22Rv1 (cell line): ENCODE data around the gene CTBP2.

Experiments
- H3K27ac ChIP-seq: fragments of 450-650 bp; 2 replicates; pipeline ENCODE4 v1.5.1; 2017
- CTCF ChIP-seq: fragments of 450-650 bp; IDR thresholded peaks from 2 replicates; pipeline ENCODE4 v1.5.1; 2017; ENCODE audit warnings: mild to moderate bottlenecking
- ZFX ChIP-seq: fragments of 450-650 bp; IDR thresholded peaks from 2 replicates; pipeline ENCODE4 v1.6.1; 2017; ENCODE audit warnings: antibody characterized with exemption, borderline replicate concordance

Gene CTBP2

GRCh38 chr10:125106586-125106985 is 53.8 kb downstream of the CTBP2 start:
- no peak for TF ChIP-seq CTCF
- no peak for TF ChIP-seq ZFX
- H3K27ac ChIP-seq: no peak overlapping the region

- no peak for TF ChIP-seq ZFX
- TF ChIP-seq CTCF: no peak
- no peak overlapping the region for H3K27ac ChIP-seq
Observed at GRCh38 chr10:125105706-125106255, 54.6 kb downstream of the CTBP2 start.

- TF ChIP-seq ZFX: no peak
- TF ChIP-seq CTCF: no peak
- H3K27ac ChIP-seq: no peak overlapping the region
Observed at GRCh38 chr10:125105155-125105554, 55.2 kb downstream of the CTBP2 start.

- TF ChIP-seq ZFX: no peak
- no peak for TF ChIP-seq CTCF
- no peak overlapping the region for H3K27ac ChIP-seq
Observed at GRCh38 chr10:125104559-125104958, 55.8 kb downstream of the CTBP2 start.

- TF ChIP-seq CTCF (no peak), ZFX (no peak)
- no peak overlapping the region for H3K27ac ChIP-seq
Observed at GRCh38 chr10:125103924-125104323, 56.4 kb downstream of the CTBP2 start.

GRCh38 chr10:125103466-125103865 is 56.9 kb downstream of the CTBP2 start:
- no peak for TF ChIP-seq CTCF
- TF ChIP-seq ZFX: no peak
- no peak overlapping the region for H3K27ac ChIP-seq

GRCh38 chr10:125102821-125103220 is 57.5 kb downstream of the CTBP2 start:
- TF ChIP-seq CTCF (no peak), ZFX (no peak)
- no peak overlapping the region for H3K27ac ChIP-seq
